GM12891 (cell line): ENCODE results near the gene NLRP14.

Experiments
- DNase-seq: peaks from one replicate; pipeline ENCODE4 v3.0.0; 2011; ENCODE audit warnings: low spot score; ENCODE audit not compliant: insufficient read length
- FAIRE-seq: peaks from 2 replicates; lab custom pipeline; 2011; peaks lifted over from hg19 to GRCh38; lab: Jason Lieb, UNC
- PAX5 ChIP-seq: IDR thresholded peaks from 2 replicates; pipeline ENCODE4 v1.6.1; 2011; ENCODE audit warnings: low read length, moderate library complexity, mild to moderate bottlenecking; ENCODE audit not compliant: insufficient read depth, severe bottlenecking
- POLR2A ChIP-seq: IDR thresholded peaks from 2 replicates; pipeline ENCODE4 v1.6.1; 2011; ENCODE audit warnings: low read depth, low read length, control low read depth
- POLR2AphosphoS5 ChIP-seq: IDR thresholded peaks from 2 replicates; pipeline ENCODE4 v1.6.1; 2011; ENCODE audit warnings: low read depth, low read length, control low read depth
- POU2F2 ChIP-seq: IDR thresholded peaks from 2 replicates; pipeline ENCODE4 v1.6.1; 2011; ENCODE audit warnings: low read depth, mild to moderate bottlenecking, control low read depth, low read length, moderate library complexity
- SPI1 ChIP-seq: IDR thresholded peaks from 2 replicates; pipeline ENCODE4 v1.6.1; 2011; ENCODE audit warnings: low read depth, low read length, control low read depth
- TAF1 ChIP-seq: IDR thresholded peaks from 2 replicates; pipeline ENCODE4 v1.6.1; 2011; ENCODE audit warnings: low read depth, low read length, control low read depth

NLRP14 gene

DNA sequence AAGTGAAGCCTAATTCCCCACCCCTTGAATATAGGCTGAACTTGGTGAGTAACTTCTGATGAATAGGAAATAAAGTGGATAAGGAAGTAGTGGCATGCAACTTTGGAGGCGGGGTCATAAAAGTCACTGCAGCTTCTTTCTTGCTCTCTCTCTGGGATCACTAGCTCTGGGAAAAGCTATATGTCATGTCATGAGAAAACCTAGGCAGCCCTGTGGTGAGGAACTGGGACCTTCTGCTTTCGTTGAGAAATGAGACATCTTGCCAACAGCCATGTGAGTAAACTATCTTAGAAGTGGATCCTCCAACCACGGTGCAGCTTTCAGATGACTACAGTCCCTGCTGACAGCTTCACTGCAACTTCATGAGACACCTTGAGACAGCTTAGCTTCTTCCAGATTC lies 15.8 kb upstream of the NLRP14 start:
- peak; percentile 26 for FAIRE-seq
- TF ChIP-seq SPI1: peak; percentile 66; the same call in 1 of the 2 replicates
- TF ChIP-seq TAF1: no peak

DNA sequence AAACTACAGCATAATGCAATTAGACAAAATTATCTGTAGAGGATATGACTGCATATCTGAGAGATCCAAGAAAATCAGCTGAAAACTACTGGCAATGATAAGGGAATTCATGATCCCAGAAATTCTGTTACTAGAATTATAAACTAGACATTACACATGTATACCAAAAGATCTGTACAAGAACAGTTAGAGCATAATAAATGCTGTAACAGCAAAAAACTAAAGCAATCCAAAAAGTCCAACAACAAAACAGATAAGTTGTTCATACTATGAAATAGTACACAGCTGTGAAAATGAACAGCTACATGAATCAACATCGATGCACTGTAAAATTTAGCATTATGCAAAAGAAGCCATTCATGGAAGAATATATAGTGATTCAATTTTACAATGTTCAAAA lies 6.2 kb upstream of the NLRP14 start:
- TF ChIP-seq SPI1 (no peak), TAF1 (no peak), PAX5 (no peak), POLR2AphosphoS5 (no peak), POU2F2 (no peak), POLR2A (no peak)
- DNase-seq (no peak), FAIRE-seq (no peak)

More for the DNA sequence above, 15.8 kb upstream of the NLRP14 start:
- no peak for DNase-seq

DNA sequence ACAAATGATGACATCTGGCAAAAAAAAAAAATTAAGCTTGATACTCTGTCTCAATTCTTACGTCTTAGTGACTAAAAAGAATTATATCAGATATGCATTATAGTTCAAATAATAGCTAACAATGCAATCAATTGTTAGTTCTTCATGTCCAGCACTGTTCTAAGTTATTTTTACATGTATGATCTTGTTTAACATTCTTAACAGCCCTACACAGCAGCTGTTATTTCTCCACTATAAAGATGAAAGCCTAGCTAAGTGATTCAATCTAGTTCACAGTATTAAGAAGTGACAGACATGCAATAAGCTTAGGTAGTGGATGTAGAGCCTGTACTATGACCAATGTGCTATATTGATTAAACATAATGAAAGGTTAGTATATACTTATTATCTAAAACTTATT lies 4.3 kb upstream of the NLRP14 start:
- DNase-seq (no peak), FAIRE-seq (no peak)
- TF ChIP-seq TAF1 (no peak), POLR2AphosphoS5 (no peak), SPI1 (no peak), POU2F2 (no peak), POLR2A (no peak), PAX5 (no peak)

DNA sequence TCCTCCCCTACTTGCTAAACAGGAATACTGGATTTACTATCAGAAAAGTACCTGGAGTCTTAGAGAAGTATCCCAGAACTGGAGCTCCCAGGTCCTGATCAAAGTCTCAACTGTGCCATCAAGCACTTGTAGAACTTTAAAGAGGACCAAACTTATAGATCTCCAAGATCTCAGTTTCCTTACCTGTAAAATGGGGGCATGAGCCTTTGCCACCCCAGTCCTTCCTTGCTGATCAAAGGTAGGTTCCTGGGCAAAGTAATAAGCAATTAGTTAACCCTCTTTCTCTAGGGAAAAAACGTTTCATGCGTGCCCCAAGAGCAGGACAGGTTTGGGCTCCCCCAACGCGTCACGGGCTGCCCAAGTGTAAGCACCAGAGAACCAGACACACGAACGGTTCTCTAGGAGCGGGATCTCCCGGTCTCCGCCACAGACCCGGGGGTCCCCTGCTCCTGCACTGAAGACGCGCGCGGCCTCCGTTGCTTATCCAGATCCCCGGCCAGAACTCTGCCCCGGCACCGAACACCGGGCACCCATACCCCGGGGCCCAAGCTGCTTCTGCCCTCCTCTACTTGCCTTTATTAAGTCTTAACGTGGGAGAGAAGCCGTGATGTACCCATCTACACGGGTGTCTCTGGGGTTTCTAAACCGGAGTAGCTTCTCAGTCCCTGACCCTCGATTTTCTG lies 638 bp upstream of the NLRP14 start:
- no peak for TF ChIP-seq PAX5
- TF ChIP-seq SPI1: no peak
- no peak for TF ChIP-seq POLR2A
- TF ChIP-seq POU2F2: no peak
- TF ChIP-seq POLR2AphosphoS5: no peak
- TF ChIP-seq TAF1: no peak
- DNase-seq (no peak), FAIRE-seq (no peak)

DNA sequence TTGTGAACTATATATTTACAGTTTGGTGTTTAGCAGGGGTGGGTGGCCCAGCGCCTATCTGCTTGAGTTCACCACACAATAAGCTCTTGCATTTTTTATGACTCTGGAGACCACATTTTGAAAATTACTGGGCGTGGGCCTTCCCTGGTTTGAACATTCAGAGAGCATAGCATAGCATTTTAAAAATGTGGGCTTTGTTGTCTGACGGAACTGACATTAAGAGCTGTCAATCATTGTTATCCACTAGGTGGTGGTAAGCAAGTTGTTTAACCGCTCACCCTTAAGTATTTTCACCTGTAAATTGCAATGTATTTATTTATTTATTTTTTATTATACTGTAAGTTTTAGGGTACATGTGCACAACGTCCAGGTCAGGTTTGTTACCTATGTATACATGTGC lies 1.0 kb downstream of the NLRP14 start:
- FAIRE-seq (no peak), DNase-seq (no peak)
- TF ChIP-seq POLR2AphosphoS5 (no peak), SPI1 (no peak), TAF1 (no peak), POU2F2 (no peak), PAX5 (no peak), POLR2A (no peak)

DNA sequence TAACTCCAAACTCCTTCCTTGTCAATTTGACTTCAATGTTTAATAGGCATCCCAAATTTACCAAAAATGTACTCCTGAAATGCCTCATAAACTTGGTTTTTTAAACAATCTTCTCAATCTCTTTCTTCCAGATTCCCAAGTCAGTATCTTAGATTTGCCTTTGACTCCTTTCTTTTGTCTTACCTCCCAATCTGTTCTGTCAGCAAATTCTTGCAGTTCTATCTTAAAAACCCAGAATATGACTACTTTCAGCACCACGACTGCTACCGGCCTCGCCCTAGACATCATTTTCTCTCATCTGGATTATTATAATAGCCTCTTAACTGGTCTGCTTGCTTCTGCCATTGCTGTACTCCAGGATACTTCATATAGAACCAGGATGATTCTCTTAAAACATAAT lies 7.9 kb downstream of the NLRP14 start:
- TF ChIP-seq SPI1: no peak
- no peak for TF ChIP-seq POU2F2
- TF ChIP-seq POLR2AphosphoS5: no peak
- TF ChIP-seq PAX5: no peak
- TF ChIP-seq TAF1: no peak
- no peak for TF ChIP-seq POLR2A
- FAIRE-seq (no peak), DNase-seq (no peak)

DNA sequence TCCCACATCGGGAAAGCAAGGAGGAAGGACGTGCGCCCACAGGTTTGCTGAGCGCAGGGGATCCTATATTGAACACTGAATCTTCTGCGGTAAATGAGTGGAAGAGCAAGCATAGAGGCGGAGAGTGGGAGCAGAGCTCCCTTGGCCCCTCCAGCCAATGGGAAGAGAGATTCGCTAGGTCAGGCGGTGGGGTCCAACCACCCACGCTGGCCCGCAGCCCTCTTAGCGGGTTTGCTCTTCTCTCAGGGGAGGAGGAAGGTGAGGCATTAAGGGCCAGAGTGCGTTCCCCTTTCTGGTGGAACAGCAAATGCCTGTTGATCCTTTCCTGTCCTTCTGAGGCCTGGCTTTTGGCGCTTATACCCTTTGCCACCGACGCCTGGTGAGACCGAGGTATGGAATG lies 10.6 kb downstream of the NLRP14 start:
- TF ChIP-seq PAX5: no peak
- TF ChIP-seq TAF1: no peak
- TF ChIP-seq POLR2A: no peak
- no peak for TF ChIP-seq POU2F2
- no peak for TF ChIP-seq POLR2AphosphoS5
- TF ChIP-seq SPI1: no peak
- DNase-seq: no peak
- no peak for FAIRE-seq

DNA sequence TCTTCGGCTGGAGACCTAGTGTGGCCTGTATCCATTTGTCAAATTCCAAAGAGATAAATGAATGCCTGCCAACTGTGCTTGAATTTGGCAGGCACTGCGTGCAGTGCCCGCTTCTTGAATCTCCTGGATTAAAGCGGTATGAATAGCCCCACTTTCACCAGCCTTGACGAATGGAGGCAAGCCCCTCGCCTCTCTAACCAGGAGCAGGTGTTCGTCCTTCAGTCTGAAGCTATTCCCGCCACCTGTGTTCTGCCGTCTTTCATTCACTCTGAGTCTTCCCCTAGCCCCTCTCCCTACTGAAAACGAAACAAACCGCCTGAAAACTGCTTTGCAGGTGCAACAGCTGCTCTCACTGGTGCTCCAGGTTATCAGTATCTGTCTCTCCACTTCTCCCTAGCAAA lies 11.2 kb downstream of the NLRP14 start:
- TF ChIP-seq POLR2A (no peak), POLR2AphosphoS5 (no peak), POU2F2 (no peak)
- FAIRE-seq (no peak), DNase-seq (no peak)

DNA sequence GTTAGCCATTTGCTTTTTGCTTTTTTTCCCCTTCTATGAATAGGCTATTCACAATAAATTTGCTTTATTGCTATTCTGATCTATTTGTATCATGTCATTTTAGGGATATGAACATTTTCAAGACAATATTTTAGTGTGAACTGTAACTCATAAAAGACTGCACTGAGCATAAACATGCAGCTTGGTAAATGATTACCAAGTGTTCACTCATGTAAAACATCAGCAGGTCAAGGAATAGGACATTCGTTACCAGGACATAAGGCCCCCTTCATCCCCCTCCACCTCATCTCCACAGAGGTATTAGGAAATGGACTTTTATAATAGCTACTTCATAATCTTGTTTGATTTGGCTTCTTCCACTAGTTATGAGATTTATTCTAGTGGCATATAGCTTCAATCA lies 12.4 kb downstream of the NLRP14 start:
- FAIRE-seq (no peak), DNase-seq (no peak)
- TF ChIP-seq SPI1 (no peak), POLR2AphosphoS5 (no peak), TAF1 (no peak), PAX5 (no peak), POU2F2 (no peak), POLR2A (no peak)

DNA sequence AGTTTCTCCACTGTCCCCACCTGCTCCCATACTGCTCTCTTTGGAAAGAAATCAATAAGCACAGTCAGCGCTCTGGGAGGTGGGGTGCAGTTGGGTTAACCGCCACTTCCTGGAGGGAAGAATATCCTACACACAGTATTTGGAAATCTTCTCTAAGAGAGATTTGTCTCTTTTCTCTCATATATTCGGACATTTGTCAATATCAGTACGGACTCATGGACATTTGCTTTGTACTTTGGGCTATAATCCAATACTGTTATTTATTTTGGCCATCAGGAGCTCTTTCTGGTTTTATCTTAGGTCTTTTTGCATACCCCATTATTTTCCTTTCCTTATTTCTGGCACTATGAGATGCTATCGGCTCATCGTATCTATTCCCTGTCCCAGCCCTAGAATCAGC lies 13.7 kb downstream of the NLRP14 start:
- DNase-seq (no peak), FAIRE-seq (no peak)
- no peak for TF ChIP-seq PAX5
- no peak for TF ChIP-seq POLR2A
- no peak for TF ChIP-seq SPI1
- TF ChIP-seq TAF1: no peak
- TF ChIP-seq POLR2AphosphoS5: no peak
- no peak for TF ChIP-seq POU2F2
